Ovary (tissue), 9 donors: Measurements from ENCODE around the gene ADORA1. TPM values are rescaled to one million over a fixed set of nuclear protein-coding genes. Genes with fewer than 3 reads are reported as not detected.

Source experiments
- DNase-seq, 5 donors: peaks; one replicate each; pipeline ENCODE4 v3.0.0-alpha.2; 2019 to 2020
- H3K27ac ChIP-seq, 2 donors: fragments of 200-600 bp; one replicate each; pipeline versions ENCODE4 v1.5.1 to v1.8.0; 2019 to 2022
- H3K27me3 ChIP-seq: fragments of 200-600 bp; one replicate; pipeline ENCODE4 v1.8.0; 2022
- H3K36me3 ChIP-seq: fragments of 200-600 bp; sonication (generic); one replicate; pipeline ENCODE4 v1.5.1; 2019
- H3K4me1 ChIP-seq: one replicate; pipeline ENCODE4 v1.8.1; 2013; ENCODE audit warnings: mild to moderate bottlenecking, moderate library complexity; ENCODE audit not compliant: insufficient read depth
- H3K4me3 ChIP-seq: fragments of 200-600 bp; sonication (generic); one replicate; pipeline ENCODE4 v1.5.1; 2017
- H3K9me3 ChIP-seq, 2 donors: fragments of 200-600 bp in 1 of 2; sonication (generic) in 1 of 2; one replicate each; pipeline versions ENCODE4 v1.5.1 to v1.8.1; 2013 to 2019; ENCODE audit warnings: mild to moderate bottlenecking in 1 of 2, moderate library complexity in 1 of 2
- EP300 ChIP-seq: sonication (generic); formaldehyde crosslinking; IDR thresholded peaks from one replicate; pipeline ENCODE4 v1.6.1; 2017; ENCODE audit warnings: antibody characterized with exemption
- POLR2A ChIP-seq: fragments of 450-650 bp; IDR thresholded peaks from one replicate; pipeline ENCODE4 v1.6.1; 2017; ENCODE audit warnings: antibody characterized with exemption, mild to moderate bottlenecking, moderate library complexity
- WGBS, 3 donors: extraction: QIAGEN DNeasy Blood & Tissue Kit in 1 of 3; methylation state at CpG; one replicate each; pipeline versions ENCODE4 v1.1.5 to v1.1.7; 2013 to 2017; 5-methylcytosine and 5-hydroxymethylcytosine counted together
- intact Hi-C, 4 donors: fragments of 100-400 bp; cut with DNase I; formaldehyde crosslinking; loops; one replicate each; pipeline versions ENCODE4 v1.11.0 to v1.15.1; 2022 to 2023
- polyA plus RNA-seq, 2 donors: library from polyadenylated mRNA; stranded (reverse); fragments of 200-250 nt in 1 of 2; fragments of 350-450 nt in 1 of 2; fragmentation: Illumina TruSeq in 1 of 2; extraction: RNeasy Lipid Tissue Mini Kit (QIAGEN cat#74804) in 1 of 2; gene quantifications; one replicate each; pipeline ENCODE4 v1.2.3, GENCODE V29; 2013 to 2014
- total RNA-seq, 7 donors: library from RNA; depleted of rRNA in 2 of 7; stranded (reverse); fragments of >200 nt in 2 of 7; fragmentation: NEBNext Ultra II Directional in 3 of 7; extraction: Animal tissue kit (Norgen Biotek cat#: 25700) in 3 of 7; gene quantifications; one replicate each; pipeline versions ENCODE4 v1.1.0 to v1.2.4, GENCODE V29; 2016 to 2023
- TF ChIP-seq, protein P1 (sequence below), 3 donors: fragments of 450-650 bp in 2 of 3; fragments of 200-600 bp in 1 of 3; IDR thresholded peaks; one replicate each; pipeline versions ENCODE4 v1.5.1 to v1.8.0; 2016 to 2022; ENCODE audit warnings: antibody characterized with exemption in 3 of 3, mild to moderate bottlenecking in 1 of 3
- donor health status: DM: no; HTN: no; CAD: no; lungs with moderate emphysema.
- donor health status: DM: no; HTN: no; CAD: no.
- donor health status: Bipolar disorder and iron deficiency.
- donor health status: DM: yes; HTN: yes; CAD: no.
- donor health status: DM: no; HTN: no; CAD: no.
- donor health status: DM: yes; HTN: yes; CAD: no.

ADORA1 gene
- total and polyA plus RNA-seq, 9 donors: 0.15 to 1.3 (median 0.60) TPM

- Histone ChIP-seq H3K9me3 (no peaks in the 10 kb centered on the region), H3K4me1 (no peaks in the 10 kb centered on the region), H3K36me3 (no peaks in the 10 kb centered on the region), H3K4me3 (no peak overlapping the region), H3K27me3 (no peaks in the 10 kb centered on the region), H3K27ac (no peak overlapping the region)
- DNase-seq: peak; percentile 52 to 86 (median 60)
- TF ChIP-seq, protein P1, sequence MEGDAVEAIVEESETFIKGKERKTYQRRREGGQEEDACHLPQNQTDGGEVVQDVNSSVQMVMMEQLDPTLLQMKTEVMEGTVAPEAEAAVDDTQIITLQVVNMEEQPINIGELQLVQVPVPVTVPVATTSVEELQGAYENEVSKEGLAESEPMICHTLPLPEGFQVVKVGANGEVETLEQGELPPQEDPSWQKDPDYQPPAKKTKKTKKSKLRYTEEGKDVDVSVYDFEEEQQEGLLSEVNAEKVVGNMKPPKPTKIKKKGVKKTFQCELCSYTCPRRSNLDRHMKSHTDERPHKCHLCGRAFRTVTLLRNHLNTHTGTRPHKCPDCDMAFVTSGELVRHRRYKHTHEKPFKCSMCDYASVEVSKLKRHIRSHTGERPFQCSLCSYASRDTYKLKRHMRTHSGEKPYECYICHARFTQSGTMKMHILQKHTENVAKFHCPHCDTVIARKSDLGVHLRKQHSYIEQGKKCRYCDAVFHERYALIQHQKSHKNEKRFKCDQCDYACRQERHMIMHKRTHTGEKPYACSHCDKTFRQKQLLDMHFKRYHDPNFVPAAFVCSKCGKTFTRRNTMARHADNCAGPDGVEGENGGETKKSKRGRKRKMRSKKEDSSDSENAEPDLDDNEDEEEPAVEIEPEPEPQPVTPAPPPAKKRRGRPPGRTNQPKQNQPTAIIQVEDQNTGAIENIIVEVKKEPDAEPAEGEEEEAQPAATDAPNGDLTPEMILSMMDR (IDR thresholded peaks at IDR 0.05): peak in 2 of 3 donors; percentile 44 to 53
- no peak for TF ChIP-seq POLR2A
- no peak for TF ChIP-seq EP300
- 18 to 22% (median 20%) methylated on average over 35 of the region's 35 CpGs for WGBS, 3 donors
- intact Hi-C loops: loop anchor here in 3 of 4 donors (2.0 to 5.0 kb wide), 2 partner anchors 99 kb away; no protein-coding TSS in a partner anchor
Observed at GRCh38 chr1:203117611-203118575, 9.6 kb upstream of the ADORA1 start.

GRCh38 chr1:203120325-203121153 is 7.0 kb upstream of the ADORA1 start:
- no peak overlapping the region for H3K27ac ChIP-seq
- H3K9me3 ChIP-seq: no peaks in the 10 kb centered on the region
- TF ChIP-seq EP300 (no peak), POLR2A (no peak)
- TF ChIP-seq, protein P1 (IDR thresholded peaks at IDR 0.05): no peak
- no peak overlapping the region for H3K4me3 ChIP-seq
- DNase-seq: no peak
- 71 to 83% (median 73%) methylated on average over 7 of the region's 7 CpGs for WGBS, 3 donors
- intact Hi-C loops: no loop called here
- H3K36me3 ChIP-seq: no peaks in the 10 kb centered on the region
- no peaks in the 10 kb centered on the region for H3K27me3 ChIP-seq
- peaks cover 2% of the 10 kb centered on the region for H3K4me1 ChIP-seq

GRCh38 chr1:203121186-203122015 is 6.1 kb upstream of the ADORA1 start:
- DNase-seq: no peak
- Histone ChIP-seq H3K27me3 (no peaks in the 10 kb centered on the region), H3K9me3 (no peaks in the 10 kb centered on the region), H3K27ac (no peak overlapping the region), H3K4me3 (no peak overlapping the region), H3K4me1 (peaks cover 2% of the 10 kb centered on the region), H3K36me3 (no peaks in the 10 kb centered on the region)
- TF ChIP-seq POLR2A (no peak), EP300 (no peak)
- TF ChIP-seq, protein P1 (IDR thresholded peaks at IDR 0.05): no peak
- intact Hi-C loops: no loop called here
- WGBS, 3 donors: 72 to 74% (median 73%) methylated on average over 11 of the region's 11 CpGs

- 85 to 100% (median 91%) methylated on average over 2 of the region's 2 CpGs for WGBS, 3 donors
- no peak overlapping the region for H3K4me3 ChIP-seq
- no peaks in the 10 kb centered on the region for H3K27me3 ChIP-seq
- H3K36me3 ChIP-seq: no peaks in the 10 kb centered on the region
- H3K9me3 ChIP-seq: no peaks in the 10 kb centered on the region
- no peak for DNase-seq
- intact Hi-C loops: no loop called here
- H3K27ac ChIP-seq: no peak overlapping the region
- TF ChIP-seq POLR2A (no peak), EP300 (no peak)
- TF ChIP-seq, protein P1 (IDR thresholded peaks at IDR 0.05): no peak
- H3K4me1 ChIP-seq: peaks cover 2% of the 10 kb centered on the region
Observed at GRCh38 chr1:203122159-203122558, 5.4 kb upstream of the ADORA1 start.
